HS-27A (cell line): Measurements from ENCODE around the gene ADAMTS18.

Experiments
- DNase-seq: peaks from one replicate; pipeline ENCODE4 v3.0.0-alpha.2; 2012; ENCODE audit warnings: low read depth, missing footprints

The ADAMTS18 gene

GRCh38 chr16:77324729-77325128 lies 110.1 kb downstream of the ADAMTS18 start:
- no peak for DNase-seq

GRCh38 chr16:77323695-77324094 lies 111.1 kb downstream of the ADAMTS18 start:
- DNase-seq: no peak

GRCh38 chr16:77322757-77323156 lies 112.1 kb downstream of the ADAMTS18 start:
- no peak for DNase-seq

- DNase-seq: no peak
Measured at GRCh38 chr16:77317059-77317458, 117.8 kb downstream of the ADAMTS18 start.

GRCh38 chr16:77310877-77311276 lies 124.0 kb downstream of the ADAMTS18 start:
- no peak for DNase-seq

GRCh38 chr16:77308163-77308561 lies 126.7 kb downstream of the ADAMTS18 start:
- DNase-seq: no peak

GRCh38 chr16:77307426-77308162 lies 127.2 kb downstream of the ADAMTS18 start:
- DNase-seq: no peak

GRCh38 chr16:77306075-77306474 lies 128.8 kb downstream of the ADAMTS18 start:
- DNase-seq: no peak

- DNase-seq: no peak
Measured at GRCh38 chr16:77304877-77305276, 130.0 kb downstream of the ADAMTS18 start.

GRCh38 chr16:77304134-77304533 lies 130.7 kb downstream of the ADAMTS18 start:
- DNase-seq: no peak

GRCh38 chr16:77302674-77303073 lies 132.2 kb downstream of the ADAMTS18 start:
- no peak for DNase-seq

- no peak for DNase-seq
Measured at GRCh38 chr16:77302249-77302648, 132.6 kb downstream of the ADAMTS18 start.

- DNase-seq: no peak
Measured at GRCh38 chr16:77300256-77300655, 134.6 kb downstream of the ADAMTS18 start.

- no peak for DNase-seq
Measured at GRCh38 chr16:77299395-77299794, 135.4 kb downstream of the ADAMTS18 start.

- peak; percentile 95 for DNase-seq
Measured at GRCh38 chr16:77298418-77299360, 136.1 kb downstream of the ADAMTS18 start.

- DNase-seq: no peak
Measured at GRCh38 chr16:77297996-77298395, 136.8 kb downstream of the ADAMTS18 start.

GRCh38 chr16:77295896-77296295 lies 138.9 kb downstream of the ADAMTS18 start:
- no peak for DNase-seq

- no peak for DNase-seq
Measured at GRCh38 chr16:77290451-77291115, 144.3 kb downstream of the ADAMTS18 start.

GRCh38 chr16:77289331-77289809 lies 145.5 kb downstream of the ADAMTS18 start:
- DNase-seq: peak; percentile 65

- no peak for DNase-seq
Measured at GRCh38 chr16:77288222-77288621, 146.6 kb downstream of the ADAMTS18 start.

GRCh38 chr16:77285676-77286075 lies 149.2 kb downstream of the ADAMTS18 start:
- no peak for DNase-seq

GRCh38 chr16:77282345-77282744 lies 152.5 kb downstream of the ADAMTS18 start:
- DNase-seq: no peak
